ENCODE data around the gene NAV3.

NAV3 gene

GRCh38 chr12:77830583-77831351 lies at the start of gene NAV3:
Gene NAV3 (plus strand): TSS chr12:77830894. CDS start chr12:77831462, 568 bp downstream.
- Mint-ChIP-seq H3K27ac (no peak within 1 kb of the TSS), H3K9me3 (no peaks in the 10 kb centered on the region), H3K4me1 (ENCODE audit: low read depth) (no peaks in the 10 kb centered on the region), H3K36me3 (ENCODE audit: low read depth) (no peaks in the 10 kb centered on the region), H3K27me3 (ENCODE audit: low read depth) (no peaks in the 10 kb centered on the region), H3K4me3 (no peak within 1 kb of the TSS)
- no peak for DNase-seq (ENCODE audit: low spot score)

- Mint-ChIP-seq H3K4me3 (no peak overlapping the region), H3K36me3 (ENCODE audit: low read depth) (no peaks in the 10 kb centered on the region), H3K27me3 (ENCODE audit: low read depth) (no peaks in the 10 kb centered on the region), H3K9me3 (no peaks in the 10 kb centered on the region), H3K27ac (no peak overlapping the region), H3K4me1 (ENCODE audit: low read depth) (no peaks in the 10 kb centered on the region)
- no peak for DNase-seq (ENCODE audit: low spot score)
These were observed 48.7 kb upstream of the NAV3 start for GRCh38 chr12:77782034-77782433.

- no peaks in the 10 kb centered on the region for H3K36me3 Mint-ChIP-seq (ENCODE audit: low read depth)
- H3K4me3 Mint-ChIP-seq: no peak overlapping the region
- no peaks in the 10 kb centered on the region for H3K27me3 Mint-ChIP-seq (ENCODE audit: low read depth)
- no peak for DNase-seq (ENCODE audit: low spot score)
- no peaks in the 10 kb centered on the region for H3K9me3 Mint-ChIP-seq
- H3K4me1 Mint-ChIP-seq (ENCODE audit: low read depth): no peaks in the 10 kb centered on the region
- no peak overlapping the region for H3K27ac Mint-ChIP-seq
These were observed 47.9 kb upstream of the NAV3 start for GRCh38 chr12:77782766-77783165.

GRCh38 chr12:77785211-77785610 lies 45.5 kb upstream of the NAV3 start:
- Mint-ChIP-seq H3K9me3 (peaks cover 6% of the 10 kb centered on the region), H3K4me3 (no peak overlapping the region), H3K36me3 (ENCODE audit: low read depth) (no peaks in the 10 kb centered on the region), H3K27ac (no peak overlapping the region), H3K27me3 (ENCODE audit: low read depth) (no peaks in the 10 kb centered on the region), H3K4me1 (ENCODE audit: low read depth) (no peaks in the 10 kb centered on the region)
- DNase-seq (ENCODE audit: low spot score): no peak

- Mint-ChIP-seq H3K27ac (no peak overlapping the region), H3K27me3 (ENCODE audit: low read depth) (no peaks in the 10 kb centered on the region), H3K4me3 (no peak overlapping the region), H3K4me1 (ENCODE audit: low read depth) (no peaks in the 10 kb centered on the region), H3K9me3 (peaks cover 6% of the 10 kb centered on the region), H3K36me3 (ENCODE audit: low read depth) (no peaks in the 10 kb centered on the region)
- no peak for DNase-seq (ENCODE audit: low spot score)
These were observed 44.0 kb upstream of the NAV3 start for GRCh38 chr12:77786675-77787074.

- peaks cover 6% of the 10 kb centered on the region for H3K9me3 Mint-ChIP-seq
- H3K4me1 Mint-ChIP-seq (ENCODE audit: low read depth): no peaks in the 10 kb centered on the region
- no peak overlapping the region for H3K27ac Mint-ChIP-seq
- H3K36me3 Mint-ChIP-seq (ENCODE audit: low read depth): no peaks in the 10 kb centered on the region
- no peak overlapping the region for H3K4me3 Mint-ChIP-seq
- no peaks in the 10 kb centered on the region for H3K27me3 Mint-ChIP-seq (ENCODE audit: low read depth)
- DNase-seq (ENCODE audit: low spot score): no peak
These were observed 42.2 kb upstream of the NAV3 start for GRCh38 chr12:77788231-77789168.

- Mint-ChIP-seq H3K4me3 (no peak overlapping the region), H3K27ac (no peak overlapping the region), H3K36me3 (ENCODE audit: low read depth) (no peaks in the 10 kb centered on the region), H3K4me1 (ENCODE audit: low read depth) (no peaks in the 10 kb centered on the region), H3K27me3 (ENCODE audit: low read depth) (no peaks in the 10 kb centered on the region), H3K9me3 (peaks cover 5% of the 10 kb centered on the region)
- DNase-seq (ENCODE audit: low spot score): no peak
These were observed 35.0 kb upstream of the NAV3 start for GRCh38 chr12:77795699-77796098.

GRCh38 chr12:77796775-77797174 lies 33.9 kb upstream of the NAV3 start:
- no peak overlapping the region for H3K27ac Mint-ChIP-seq
- DNase-seq (ENCODE audit: low spot score): no peak
- no peaks in the 10 kb centered on the region for H3K4me1 Mint-ChIP-seq (ENCODE audit: low read depth)
- H3K27me3 Mint-ChIP-seq (ENCODE audit: low read depth): no peaks in the 10 kb centered on the region
- H3K4me3 Mint-ChIP-seq: no peak overlapping the region
- peaks cover 5% of the 10 kb centered on the region for H3K9me3 Mint-ChIP-seq
- H3K36me3 Mint-ChIP-seq (ENCODE audit: low read depth): no peaks in the 10 kb centered on the region

- H3K27me3 Mint-ChIP-seq (ENCODE audit: low read depth): no peaks in the 10 kb centered on the region
- no peak for DNase-seq (ENCODE audit: low spot score)
- peaks cover 22% of the 10 kb centered on the region for H3K9me3 Mint-ChIP-seq
- no peak overlapping the region for H3K27ac Mint-ChIP-seq
- no peaks in the 10 kb centered on the region for H3K36me3 Mint-ChIP-seq (ENCODE audit: low read depth)
- H3K4me1 Mint-ChIP-seq (ENCODE audit: low read depth): no peaks in the 10 kb centered on the region
- H3K4me3 Mint-ChIP-seq: no peak overlapping the region
These were observed 30.2 kb upstream of the NAV3 start for GRCh38 chr12:77800501-77800900.

- Mint-ChIP-seq H3K9me3 (peaks cover 45% of the 10 kb centered on the region), H3K36me3 (ENCODE audit: low read depth) (no peaks in the 10 kb centered on the region)
These were observed 22.2 kb upstream of the NAV3 start for GRCh38 chr12:77808534-77808933.

GRCh38 chr12:77813558-77813957 lies 17.1 kb upstream of the NAV3 start:
- Mint-ChIP-seq H3K27ac (no peak overlapping the region), H3K36me3 (ENCODE audit: low read depth) (no peaks in the 10 kb centered on the region), H3K4me3 (no peak overlapping the region), H3K4me1 (ENCODE audit: low read depth) (no peaks in the 10 kb centered on the region), H3K9me3 (peaks cover 9% of the 10 kb centered on the region), H3K27me3 (ENCODE audit: low read depth) (no peaks in the 10 kb centered on the region)
- no peak for DNase-seq (ENCODE audit: low spot score)

More at GRCh38 chr12:77808534-77808933, 22.2 kb upstream of the NAV3 start:
- Mint-ChIP-seq H3K4me3 (no peak overlapping the region), H3K4me1 (ENCODE audit: low read depth) (no peaks in the 10 kb centered on the region), H3K27me3 (ENCODE audit: low read depth) (no peaks in the 10 kb centered on the region), H3K27ac (no peak overlapping the region)
- DNase-seq (ENCODE audit: low spot score): no peak

- Mint-ChIP-seq H3K36me3 (ENCODE audit: low read depth) (no peaks in the 10 kb centered on the region), H3K4me1 (ENCODE audit: low read depth) (no peaks in the 10 kb centered on the region), H3K9me3 (peaks cover 9% of the 10 kb centered on the region), H3K27ac (no peak overlapping the region), H3K27me3 (ENCODE audit: low read depth) (no peaks in the 10 kb centered on the region), H3K4me3 (no peak overlapping the region)
- DNase-seq (ENCODE audit: low spot score): no peak
These were observed 16.3 kb upstream of the NAV3 start for GRCh38 chr12:77814386-77814785.

- H3K4me3 Mint-ChIP-seq: no peak overlapping the region
- no peaks in the 10 kb centered on the region for H3K4me1 Mint-ChIP-seq (ENCODE audit: low read depth)
- no peaks in the 10 kb centered on the region for H3K36me3 Mint-ChIP-seq (ENCODE audit: low read depth)
- peaks cover 5% of the 10 kb centered on the region for H3K9me3 Mint-ChIP-seq
- H3K27me3 Mint-ChIP-seq (ENCODE audit: low read depth): no peaks in the 10 kb centered on the region
- DNase-seq (ENCODE audit: low spot score): no peak
- H3K27ac Mint-ChIP-seq: no peak overlapping the region
These were observed 14.5 kb upstream of the NAV3 start for GRCh38 chr12:77816196-77816595.

GRCh38 chr12:77817276-77817675 lies 13.4 kb upstream of the NAV3 start:
- no peak for DNase-seq (ENCODE audit: low spot score)
- Mint-ChIP-seq H3K36me3 (ENCODE audit: low read depth) (no peaks in the 10 kb centered on the region), H3K4me1 (ENCODE audit: low read depth) (no peaks in the 10 kb centered on the region), H3K9me3 (no peaks in the 10 kb centered on the region), H3K27me3 (ENCODE audit: low read depth) (no peaks in the 10 kb centered on the region), H3K27ac (no peak overlapping the region), H3K4me3 (no peak overlapping the region)
